OCI-LY7 (cell line): Measurements from ENCODE around the gene GSG1L2. TPM values are rescaled to one million over a fixed set of nuclear protein-coding genes. Genes with fewer than 3 reads are reported as not detected.

Experiments used
- BruUV-seq: library from RNA; stranded (reverse); fragments of 400-500 nt; replicated peaks from 2 replicates; lab custom pipeline; 2021; lab: Mats Ljungman, UMichigan
- CTCF ChIA-PET: fragments of 300-600 bp; sonication (Branson Sonifier 250); formaldehyde crosslinking; loops from one replicate; lab custom pipeline; 2022; ENCODE audit warnings: antibody characterized with exemption; ENCODE audit not compliant: unreplicated experiment; lab: Charles Lee
- POLR2A ChIA-PET: fragments of 300-600 bp; sonication (Branson Sonifier 250); formaldehyde crosslinking; loops from one replicate; lab custom pipeline; 2022; ENCODE audit warnings: antibody characterized with exemption; lab: Charles Lee
- DNase-seq: peaks from one replicate; pipeline ENCODE4 v3.0.0-alpha.2; 2015; ENCODE audit warnings: low spot score
- H2AFZ ChIP-seq: fragments of 200-600 bp; sonication (generic), shearing (Covaris generic); 2 replicates; pipeline ENCODE4 v1.6.1; 2014; ENCODE audit warnings: mild to moderate bottlenecking, antibody characterized with exemption, low read length, moderate library complexity
- H3K27ac ChIP-seq: fragments of 200-600 bp; sonication (generic); 2 replicates; pipeline ENCODE4 v1.5.1; 2014; ENCODE audit warnings: mixed run types, low read depth, mild to moderate bottlenecking, moderate library complexity, low read length, inconsistent platforms; ENCODE audit not compliant: poor library complexity, severe bottlenecking
- H3K36me3 ChIP-seq: fragments of 200-600 bp; sonication (generic); 2 replicates; pipeline ENCODE4 v1.6.1; 2014; ENCODE audit warnings: mild to moderate bottlenecking, antibody characterized with exemption, low read length, moderate library complexity, mixed read lengths; ENCODE audit not compliant: insufficient read depth
- H3K4me1 ChIP-seq: fragments of 200-600 bp; sonication (generic); 2 replicates; pipeline ENCODE4 v1.5.1; 2014; ENCODE audit warnings: mild to moderate bottlenecking, low read length; ENCODE audit not compliant: insufficient read depth, poor library complexity, severe bottlenecking
- H3K4me2 ChIP-seq: fragments of 200-600 bp; sonication (generic); 2 replicates; pipeline ENCODE4 v1.6.1; 2014; ENCODE audit warnings: mild to moderate bottlenecking, low read length
- H3K4me3 ChIP-seq: fragments of 200-600 bp; sonication (generic); 2 replicates; pipeline ENCODE4 v1.5.1; 2014; ENCODE audit warnings: mild to moderate bottlenecking, low read depth, low read length; ENCODE audit not compliant: poor library complexity, severe bottlenecking
- H3K79me2 ChIP-seq: fragments of 200-600 bp; sonication (generic); 2 replicates; pipeline ENCODE4 v1.6.1; 2016; ENCODE audit warnings: low read depth, mild to moderate bottlenecking, low read length, moderate library complexity, mixed read lengths; ENCODE audit not compliant: insufficient read depth
- H3K9me2 ChIP-seq: fragments of 200-600 bp; sonication (generic); 2 replicates; pipeline ENCODE4 v1.6.1; 2016; ENCODE audit warnings: mild to moderate bottlenecking, low read length, mixed read lengths; ENCODE audit not compliant: insufficient read depth
- H3K9me3 ChIP-seq: fragments of 200-600 bp; sonication (generic); 2 replicates; pipeline ENCODE4 v1.6.1; 2014; ENCODE audit warnings: mild to moderate bottlenecking, mixed run types, low read length, mixed read lengths
- H4K20me1 ChIP-seq: fragments of 200-600 bp; sonication (generic); 2 replicates; pipeline ENCODE4 v1.6.1; 2014; ENCODE audit warnings: mild to moderate bottlenecking, antibody characterized with exemption, low read length, moderate library complexity, mixed read lengths; ENCODE audit not compliant: insufficient read depth
- CTCF ChIP-seq: fragments of 200-600 bp; sonication (generic); conservative IDR thresholded peaks from 2 replicates; pipeline ENCODE4 v1.5.1; 2014; ENCODE audit warnings: mild to moderate bottlenecking, antibody characterized with exemption, low read length, moderate library complexity, mixed read lengths
- EZH2phosphoT487 ChIP-seq: fragments of 200-600 bp; sonication (generic); IDR thresholded peaks from 2 replicates; pipeline ENCODE4 v1.6.1; 2018; ENCODE audit warnings: low read depth, borderline replicate concordance, mild to moderate bottlenecking, mixed run types, antibody characterized with exemption, low read length, moderate library complexity, mixed read lengths
- intact Hi-C: fragments of 100-400 bp; cut with micrococcal nuclease; formaldehyde crosslinking; loops from one replicate; pipeline ENCODE4 v1.10.0; 2022; ENCODE audit not compliant: unreplicated experiment
- total RNA-seq, 2 experiments: library from RNA; depleted of rRNA in 1 of 2; stranded (reverse); fragments of >200 nt in 1 of 2; shearing (Covaris generic) in 1 of 2; gene quantifications; 2 replicates each; pipeline ENCODE4 v1.2.3, GENCODE V29; 2014 to 2022

Gene GSG1L2
- total RNA-seq, 2 experiments from 2014 or later, result not detected

- ChIA-PET CTCF (no interaction called here), POLR2A (no interaction called here)
- Histone ChIP-seq H3K27ac (no peak overlapping the region), H3K79me2 (no peaks in the 10 kb centered on the region), H3K9me3 (no peaks in the 10 kb centered on the region), H3K4me3 (no peak overlapping the region), H3K4me1 (no peaks in the 10 kb centered on the region), H2AFZ (no peak overlapping the region), H3K36me3 (no peaks in the 10 kb centered on the region), H3K4me2 (no peak overlapping the region), H4K20me1 (no peaks in the 10 kb centered on the region), H3K9me2 (no peaks in the 10 kb centered on the region)
- no peak for TF ChIP-seq CTCF
- TF ChIP-seq EZH2phosphoT487, result no peak
- intact Hi-C loops, result no loop called here
- no peak for DNase-seq
- no TSS peak for BruUV-seq
These were observed 20.4 kb downstream of the GSG1L2 start for GRCh38 chr17:9801505-9801904.

GRCh38 chr17:9798724-9799123 is 23.2 kb downstream of the GSG1L2 start:
- no peaks in the 10 kb centered on the region for H4K20me1 ChIP-seq
- H3K79me2 ChIP-seq, result no peaks in the 10 kb centered on the region
- H3K9me2 ChIP-seq, result no peaks in the 10 kb centered on the region
- no TSS peak for BruUV-seq
- ChIA-PET POLR2A (no interaction called here), CTCF (no interaction called here)
- no peak overlapping the region for H3K27ac ChIP-seq
- no peaks in the 10 kb centered on the region for H3K36me3 ChIP-seq
- intact Hi-C loops, result no loop called here
- no peak overlapping the region for H3K4me2 ChIP-seq
- no peaks in the 10 kb centered on the region for H3K4me1 ChIP-seq
- H3K9me3 ChIP-seq, result no peaks in the 10 kb centered on the region
- TF ChIP-seq EZH2phosphoT487 (no peak), CTCF (no peak)
- no peak overlapping the region for H2AFZ ChIP-seq
- H3K4me3 ChIP-seq, result no peak overlapping the region
- DNase-seq, result no peak

GRCh38 chr17:9798008-9798407 is 23.9 kb downstream of the GSG1L2 start:
- Histone ChIP-seq H3K9me2 (no peaks in the 10 kb centered on the region), H3K4me1 (no peaks in the 10 kb centered on the region), H3K4me3 (no peak overlapping the region), H3K36me3 (no peaks in the 10 kb centered on the region), H3K79me2 (no peaks in the 10 kb centered on the region), H3K4me2 (no peak overlapping the region), H2AFZ (no peak overlapping the region), H3K9me3 (no peaks in the 10 kb centered on the region), H3K27ac (no peak overlapping the region), H4K20me1 (no peaks in the 10 kb centered on the region)
- no peak for DNase-seq
- intact Hi-C loops, result no loop called here
- CTCF ChIA-PET, result no interaction called here
- BruUV-seq, result no TSS peak
- POLR2A ChIA-PET, result no interaction called here
- TF ChIP-seq CTCF, result no peak
- no peak for TF ChIP-seq EZH2phosphoT487
